Spinal cord (tissue), 10 donors: ENCODE measurements around the gene DICER1. TPM values are rescaled to one million over a fixed set of nuclear protein-coding genes. Genes with fewer than 3 reads are reported as not detected.
"Not testable (repeated sequence)": the region's sequence is repeated elsewhere in the genome, so short reads cannot be mapped to it uniquely, and the experiment has no call there.

Experiments used
- DNase-seq, 6 donors: peaks; one replicate each; pipeline versions ENCODE4 v3.0.0 to v3.0.0-alpha.2; 2013 to 2015; ENCODE audit warnings: low spot score in 6 of 6, low read depth in 4 of 6
- H3K27ac ChIP-seq: one replicate; pipeline ENCODE4 v1.5.1; 2013; ENCODE audit warnings: low read depth, low read length, control low read depth
- H3K27me3 ChIP-seq: one replicate; pipeline ENCODE4 v1.6.1; 2013; ENCODE audit warnings: low read length; ENCODE audit not compliant: control insufficient read depth, insufficient read depth
- H3K36me3 ChIP-seq: one replicate; pipeline ENCODE4 v1.6.1; 2013; ENCODE audit warnings: low read length; ENCODE audit not compliant: control insufficient read depth, insufficient read depth
- H3K4me1 ChIP-seq: one replicate; pipeline ENCODE4 v1.6.1; 2013; ENCODE audit warnings: low read length; ENCODE audit not compliant: control insufficient read depth, insufficient read depth
- H3K4me3 ChIP-seq: one replicate; pipeline ENCODE4 v1.5.1; 2013; ENCODE audit warnings: low read depth, low read length, control low read depth
- H3K9me3 ChIP-seq: one replicate; pipeline ENCODE4 v1.6.1; 2013; ENCODE audit warnings: low read length; ENCODE audit not compliant: control insufficient read depth, insufficient read depth
- WGBS: methylation state at CpG from one replicate; pipeline ENCODE4 v1.1.5; 2013; ENCODE audit warnings: missing lambda C conversion rate; ENCODE audit not compliant: insufficient coverage; 5-methylcytosine and 5-hydroxymethylcytosine counted together
- polyA plus RNA-seq, 2 donors: library from polyadenylated mRNA; unstranded; fragments of 120-200 nt; gene quantifications; one replicate each; pipeline ENCODE4 v1.2.1, GENCODE V29; 2013; ENCODE audit not compliant: insufficient read length in 2 of 2
- total RNA-seq, 2 donors: library from RNA; depleted of rRNA in 1 of 2; stranded (reverse); fragments of 120-200 nt in 1 of 2; fragments of >200 nt in 1 of 2; gene quantifications; one replicate each; pipeline versions ENCODE4 v1.2.3 to v1.2.4, GENCODE V29; 2013 to 2014
- donor health status: healthy.

DICER1 gene
- total and polyA plus RNA-seq, 4 donors, result 36.7 to 136 (median 59.7) TPM

GRCh38 chr14:95188380-95188779 is 31.1 kb upstream of the DICER1 start:
- Histone ChIP-seq H3K27me3 (no peaks in the 10 kb centered on the region), H3K9me3 (no peaks in the 10 kb centered on the region), H3K4me3 (no peak overlapping the region), H3K36me3 (peaks cover 2% of the 10 kb centered on the region), H3K4me1 (peaks cover 25% of the 10 kb centered on the region), H3K27ac (no peak overlapping the region)
- no CpG with 5 or more reads among the region's 3 CpGs for WGBS
- no peak for DNase-seq

- WGBS, result 91% methylated on average over 6 of the region's 11 CpGs
- DNase-seq, result no peak
- Histone ChIP-seq H3K36me3 (no peaks in the 10 kb centered on the region), H3K4me3 (no peak overlapping the region), H3K4me1 (peaks cover 22% of the 10 kb centered on the region), H3K27ac (no peak overlapping the region), H3K9me3 (no peaks in the 10 kb centered on the region), H3K27me3 (no peaks in the 10 kb centered on the region)
These were observed 28.6 kb upstream of the DICER1 start for GRCh38 chr14:95185767-95186392.

- peaks cover 16% of the 10 kb centered on the region for H3K4me1 ChIP-seq
- no peak overlapping the region for H3K27ac ChIP-seq
- 82% methylated on average over 10 of the region's 12 CpGs for WGBS
- H3K4me3 ChIP-seq, result no peak overlapping the region
- peak in 1 of 6 donors; percentile 23 for DNase-seq
- no peaks in the 10 kb centered on the region for H3K36me3 ChIP-seq
- H3K9me3 ChIP-seq, result no peaks in the 10 kb centered on the region
- H3K27me3 ChIP-seq, result no peaks in the 10 kb centered on the region
These were observed 27.9 kb upstream of the DICER1 start for GRCh38 chr14:95185033-95185766.

- peak in 1 of 6 donors; percentile 50 for DNase-seq
- Histone ChIP-seq H3K4me3 (no peak overlapping the region), H3K27me3 (no peaks in the 10 kb centered on the region), H3K9me3 (no peaks in the 10 kb centered on the region), H3K36me3 (no peaks in the 10 kb centered on the region), H3K27ac (peak overlapping the region; percentile 17), H3K4me1 (peaks cover 13% of the 10 kb centered on the region)
- no CpG with 5 or more reads among the region's 2 CpGs for WGBS
These were observed 27.1 kb upstream of the DICER1 start for GRCh38 chr14:95184413-95184790.

GRCh38 chr14:95183532-95184412 is 26.4 kb upstream of the DICER1 start:
- H3K4me1 ChIP-seq, result peaks cover 13% of the 10 kb centered on the region
- H3K27ac ChIP-seq, result peak overlapping the region; percentile 17
- H3K27me3 ChIP-seq, result no peaks in the 10 kb centered on the region
- no peak overlapping the region for H3K4me3 ChIP-seq
- no peaks in the 10 kb centered on the region for H3K9me3 ChIP-seq
- peak in 1 of 6 donors; percentile 43 for DNase-seq
- 100% methylated on average over 1 of the region's 6 CpGs for WGBS
- H3K36me3 ChIP-seq, result no peaks in the 10 kb centered on the region

- 88% methylated on average over 1 of the region's 1 CpG for WGBS
- Histone ChIP-seq H3K27ac (no peak overlapping the region), H3K9me3 (no peaks in the 10 kb centered on the region), H3K4me3 (no peak overlapping the region), H3K36me3 (no peaks in the 10 kb centered on the region), H3K4me1 (peaks cover 13% of the 10 kb centered on the region), H3K27me3 (no peaks in the 10 kb centered on the region)
- DNase-seq, result no peak
These were observed 25.8 kb upstream of the DICER1 start for GRCh38 chr14:95183082-95183481.

- H3K4me1 ChIP-seq, result peaks cover 13% of the 10 kb centered on the region
- 93% methylated on average over 3 of the region's 8 CpGs for WGBS
- H3K27me3 ChIP-seq, result no peaks in the 10 kb centered on the region
- no peak overlapping the region for H3K4me3 ChIP-seq
- H3K36me3 ChIP-seq, result no peaks in the 10 kb centered on the region
- no peak overlapping the region for H3K27ac ChIP-seq
- no peaks in the 10 kb centered on the region for H3K9me3 ChIP-seq
- no peak for DNase-seq
These were observed 25.1 kb upstream of the DICER1 start for GRCh38 chr14:95182379-95182778.

- DNase-seq, result no peak
- H3K27me3 ChIP-seq, result no peaks in the 10 kb centered on the region
- no peaks in the 10 kb centered on the region for H3K9me3 ChIP-seq
- whole genome bisulfite sequencing, result 88% methylated on average over 6 of the region's 8 CpGs
- H3K4me1 ChIP-seq, result peaks cover 13% of the 10 kb centered on the region
- no peaks in the 10 kb centered on the region for H3K36me3 ChIP-seq
- H3K27ac ChIP-seq, result no peak overlapping the region
- no peak overlapping the region for H3K4me3 ChIP-seq
These were observed 23.8 kb upstream of the DICER1 start for GRCh38 chr14:95180966-95181741.

- not testable (repeated sequence) for DNase-seq, H3K9me3 ChIP-seq, H3K27ac ChIP-seq, H3K4me1 ChIP-seq, H3K4me3 ChIP-seq, H3K36me3 ChIP-seq, H3K27me3 ChIP-seq
- no CpG with 5 or more reads among the region's 3 CpGs for WGBS
These were observed 18.3 kb upstream of the DICER1 start for GRCh38 chr14:95175670-95176069.
